GM18508 (cell line): ENCODE results near the gene SFXN2.
"Not testable (repeated sequence)": the region's sequence is repeated elsewhere in the genome, so short reads cannot be mapped to it uniquely, and the experiment has no call there.

ENCODE experiments used
- ATAC-seq: cut with Tn5 transposase; IDR thresholded peaks from one replicate; pipeline ENCODE4 v1.9.1; 2021; ENCODE audit warnings: moderate number of reproducible peaks; ENCODE audit not compliant: insufficient read depth, unreplicated experiment

SFXN2 gene

GRCh38 chr10:102714621-102715455, at the start of gene SFXN2:
SFXN2 (plus strand) TSS chr10:102714636; CDS start chr10:102726637, 12,001 bp downstream.
- ATAC-seq: no peak

GRCh38 chr10:102665904-102666509, 48.4 kb upstream of the SFXN2 start:
- no peak for ATAC-seq

- ATAC-seq: not testable (repeated sequence)
Measured at GRCh38 chr10:102667411-102667810, 47.0 kb upstream of the SFXN2 start.

- no peak for ATAC-seq
Measured at GRCh38 chr10:102668326-102669107, 45.9 kb upstream of the SFXN2 start.

- ATAC-seq: no peak
Measured at GRCh38 chr10:102669206-102670064, 45.0 kb upstream of the SFXN2 start.

GRCh38 chr10:102670065-102670670, 44.3 kb upstream of the SFXN2 start:
- no peak for ATAC-seq

- ATAC-seq: no peak
Measured at GRCh38 chr10:102670871-102671434, 43.5 kb upstream of the SFXN2 start.

- no peak for ATAC-seq
Measured at GRCh38 chr10:102673236-102673818, 41.1 kb upstream of the SFXN2 start.

GRCh38 chr10:102673819-102674511, 40.5 kb upstream of the SFXN2 start:
- ATAC-seq: no peak

GRCh38 chr10:102674566-102674965, 39.9 kb upstream of the SFXN2 start:
- no peak for ATAC-seq

GRCh38 chr10:102675011-102675665, 39.3 kb upstream of the SFXN2 start:
- no peak for ATAC-seq

GRCh38 chr10:102675666-102676533, 38.5 kb upstream of the SFXN2 start:
- ATAC-seq: no peak

GRCh38 chr10:102676534-102677315, 37.7 kb upstream of the SFXN2 start:
- ATAC-seq: no peak

- ATAC-seq: no peak
Measured at GRCh38 chr10:102677331-102678067, 36.9 kb upstream of the SFXN2 start.

- no peak for ATAC-seq
Measured at GRCh38 chr10:102678068-102678400, 36.4 kb upstream of the SFXN2 start.

- no peak for ATAC-seq
Measured at GRCh38 chr10:102678842-102679289, 35.6 kb upstream of the SFXN2 start.
